Lower leg skin (tissue), 3 donors: ENCODE data around the gene NRXN3.

Experiments
- POLR2A ChIP-seq, 2 donors: fragments of 450-650 bp; IDR thresholded peaks; one replicate each; pipeline ENCODE4 v1.6.1; 2016 to 2017; ENCODE audit warnings: antibody characterized with exemption in 2 of 2, mild to moderate bottlenecking in 1 of 2, moderate library complexity in 1 of 2
- TF ChIP-seq, protein P1 (sequence below), 3 donors: fragments of 450-650 bp; IDR thresholded peaks; one replicate each; pipeline ENCODE4 v1.5.1; 2016; ENCODE audit warnings: antibody characterized with exemption in 3 of 3, mild to moderate bottlenecking in 3 of 3, moderate library complexity in 2 of 3

- TF ChIP-seq, protein P1, sequence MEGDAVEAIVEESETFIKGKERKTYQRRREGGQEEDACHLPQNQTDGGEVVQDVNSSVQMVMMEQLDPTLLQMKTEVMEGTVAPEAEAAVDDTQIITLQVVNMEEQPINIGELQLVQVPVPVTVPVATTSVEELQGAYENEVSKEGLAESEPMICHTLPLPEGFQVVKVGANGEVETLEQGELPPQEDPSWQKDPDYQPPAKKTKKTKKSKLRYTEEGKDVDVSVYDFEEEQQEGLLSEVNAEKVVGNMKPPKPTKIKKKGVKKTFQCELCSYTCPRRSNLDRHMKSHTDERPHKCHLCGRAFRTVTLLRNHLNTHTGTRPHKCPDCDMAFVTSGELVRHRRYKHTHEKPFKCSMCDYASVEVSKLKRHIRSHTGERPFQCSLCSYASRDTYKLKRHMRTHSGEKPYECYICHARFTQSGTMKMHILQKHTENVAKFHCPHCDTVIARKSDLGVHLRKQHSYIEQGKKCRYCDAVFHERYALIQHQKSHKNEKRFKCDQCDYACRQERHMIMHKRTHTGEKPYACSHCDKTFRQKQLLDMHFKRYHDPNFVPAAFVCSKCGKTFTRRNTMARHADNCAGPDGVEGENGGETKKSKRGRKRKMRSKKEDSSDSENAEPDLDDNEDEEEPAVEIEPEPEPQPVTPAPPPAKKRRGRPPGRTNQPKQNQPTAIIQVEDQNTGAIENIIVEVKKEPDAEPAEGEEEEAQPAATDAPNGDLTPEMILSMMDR (IDR thresholded peaks at IDR 0.05) = no peak
- TF ChIP-seq POLR2A (IDR thresholded peaks at IDR 0.05) = no peak
Measured at GRCh38 chr14:78657451-78657850, 487.3 kb downstream of the NRXN3 start.
